Endothelial cell of umbilical vein (primary cell): ENCODE data around the gene FOXK1. TPM values are rescaled to one million over a fixed set of nuclear protein-coding genes. Genes with fewer than 3 reads are reported as not detected.

Experiments used
- BruUV-seq: library from RNA; stranded (reverse); fragments of 400-500 nt; replicated peaks from 2 replicates; lab custom pipeline; 2021; lab: Mats Ljungman, UMichigan
- CTCF ChIA-PET: fragments of 300-600, 350-600 bp; sonication (Branson Sonifier 250); formaldehyde crosslinking; loops from one replicate; lab custom pipeline; 2021; ENCODE audit warnings: antibody characterized with exemption, inconsistent platforms; lab: Charles Lee
- POLR2A ChIA-PET: fragments of 300-600, 350-600 bp; sonication (Branson Sonifier 250); formaldehyde crosslinking; loops from one replicate; lab custom pipeline; 2021; ENCODE audit warnings: antibody characterized with exemption, inconsistent platforms; lab: Charles Lee
- DNase-seq: peaks from one replicate; pipeline ENCODE4 v3.0.0-alpha.2; 2011; ENCODE audit warnings: low read depth, low spot score
- FAIRE-seq: peaks from 2 replicates; lab custom pipeline; 2011; peaks lifted over from hg19 to GRCh38; lab: Jason Lieb, UNC
- H2AFZ ChIP-seq: 2 replicates; pipeline ENCODE4 v1.6.0; 2012; ENCODE audit warnings: low read depth, low read length, control low read depth, inconsistent platforms
- H3K27ac ChIP-seq: 2 replicates; pipeline ENCODE4 v1.5.1; 2011; ENCODE audit warnings: low read depth, mild to moderate bottlenecking, control low read depth, low read length, moderate library complexity; ENCODE audit not compliant: insufficient read depth
- H3K27me3 ChIP-seq, 2 experiments: 2 replicates each; pipeline versions ENCODE4 v1.6.0 to v1.6.1; 2011; ENCODE audit warnings: low read length in 2 of 2, mixed read lengths in 1 of 2; ENCODE audit not compliant: control insufficient read depth in 2 of 2, insufficient read depth in 2 of 2
- H3K36me3 ChIP-seq, 2 experiments: 2 replicates in 1 of 2; 3 replicates in 1 of 2; pipeline ENCODE4 v1.5.1; 2011; ENCODE audit warnings: low read length in 2 of 2, mild to moderate bottlenecking in 1 of 2, moderate library complexity in 1 of 2; ENCODE audit not compliant: control insufficient read depth in 2 of 2, insufficient read depth in 2 of 2; ENCODE audit errors: extremely low read depth in 1 of 2
- H3K4me1 ChIP-seq: 3 replicates; pipeline ENCODE4 v1.5.1; 2011; ENCODE audit warnings: mild to moderate bottlenecking, low read length; ENCODE audit not compliant: control insufficient read depth, insufficient read depth; ENCODE audit errors: extremely low read depth
- H3K4me2 ChIP-seq: 2 replicates; pipeline ENCODE4 v1.6.1; 2011; ENCODE audit warnings: low read length, control low read depth, mixed read lengths; ENCODE audit not compliant: insufficient read depth
- H3K4me3 ChIP-seq, 3 experiments: fragments of 200-600 bp in 1 of 3; sonication (generic), shearing (Covaris generic) in 1 of 3; replicated peaks in 1 of 3; 2 replicates each; pipeline ENCODE4 v1.5.1; 2011 to 2016; ENCODE audit warnings: control low read depth in 3 of 3, low read length in 3 of 3, mild to moderate bottlenecking in 2 of 3, inconsistent platforms in 1 of 3, low read depth in 1 of 3, moderate library complexity in 1 of 3; ENCODE audit not compliant: insufficient read depth in 1 of 3
- H3K79me2 ChIP-seq: 2 replicates; pipeline ENCODE4 v1.6.0; 2012; ENCODE audit warnings: low read length, inconsistent platforms; ENCODE audit not compliant: control insufficient read depth, insufficient read depth
- H3K9ac ChIP-seq: replicated peaks from 2 replicates; pipeline ENCODE3; 2011; ENCODE audit warnings: low read length, control low read depth; ENCODE audit not compliant: insufficient read depth; ENCODE audit errors: extremely low read depth
- H3K9me1 ChIP-seq: replicated peaks from 3 replicates; pipeline ENCODE4 v1.6.0; 2011; ENCODE audit warnings: mild to moderate bottlenecking, low read length; ENCODE audit not compliant: control insufficient read depth, insufficient read depth; ENCODE audit errors: extremely low read depth
- H3K9me3 ChIP-seq: replicated peaks from 2 replicates; pipeline ENCODE4 v1.5.1; 2012; ENCODE audit warnings: low read length, inconsistent platforms; ENCODE audit not compliant: control insufficient read depth, insufficient read depth
- H4K20me1 ChIP-seq: replicated peaks from 2 replicates; pipeline ENCODE3; 2011; ENCODE audit warnings: mild to moderate bottlenecking, low read length; ENCODE audit not compliant: control insufficient read depth, insufficient read depth; ENCODE audit errors: extremely low read depth
- EZH2 ChIP-seq: IDR thresholded peaks from 2 replicates; pipeline ENCODE4 v1.6.1; 2012; ENCODE audit warnings: borderline replicate concordance, low read depth, mild to moderate bottlenecking, moderate library complexity, low read length, inconsistent platforms; ENCODE audit not compliant: severe bottlenecking
- FOS ChIP-seq: IDR thresholded peaks from 2 replicates; pipeline ENCODE4 v1.6.1; 2011; ENCODE audit warnings: mild to moderate bottlenecking, low read length, moderate library complexity, borderline replicate concordance; ENCODE audit not compliant: insufficient read depth
- GATA2 ChIP-seq: IDR thresholded peaks from 2 replicates; pipeline ENCODE4 v1.7.0; 2011; ENCODE audit warnings: low read depth, mild to moderate bottlenecking, moderate library complexity, mixed read lengths, low read length; ENCODE audit not compliant: insufficient read length, insufficient read depth
- JUN ChIP-seq: IDR thresholded peaks from 2 replicates; pipeline ENCODE4 v1.6.1; 2011; ENCODE audit warnings: borderline replicate concordance, low read depth; ENCODE audit not compliant: insufficient read length, insufficient read depth
- MYC ChIP-seq: IDR thresholded peaks from one replicate; pipeline ENCODE4 v1.6.1; 2011; ENCODE audit warnings: mild to moderate bottlenecking, low read depth, low read length
- POLR2A ChIP-seq: IDR thresholded peaks from 2 replicates; pipeline ENCODE4 v1.6.1; 2012; ENCODE audit warnings: low read depth, mild to moderate bottlenecking, control low read depth, low read length
- POLR2AphosphoS5 ChIP-seq: IDR thresholded peaks from 2 replicates; pipeline ENCODE4 v1.6.1; 2012; ENCODE audit warnings: low read depth, mild to moderate bottlenecking, control low read depth, low read length, moderate library complexity; ENCODE audit not compliant: insufficient read depth
- dilution Hi-C: fragments of 300-500 bp; cut with MboI; formaldehyde crosslinking; loops from one replicate; pipeline ENCODE4 v1.15.0; 2019; ENCODE audit warnings: low sequenced_read_pairs; ENCODE audit not compliant: extremely low pct_ligation_motif_present
- intact Hi-C: fragments of 100-400 bp; cut with micrococcal nuclease; formaldehyde crosslinking; loops from one replicate; pipeline ENCODE4 v1.10.0; 2022
- polyA plus RNA-seq, 4 experiments: library from polyadenylated mRNA; depleted of rRNA in 3 of 4; stranded (reverse) in 3 of 4; unstranded in 1 of 4; fragments of >200 nt; gene quantifications; 2 replicates each; pipeline versions ENCODE4 v1.2.1 to v1.2.3, GENCODE V29; 2011 to 2012; ENCODE audit warnings: missing spikeins in 1 of 4
- total RNA-seq: library from RNA; stranded (reverse); gene quantifications from 2 replicates; pipeline ENCODE4 v1.2.3, GENCODE V29; 2021
- TF ChIP-seq, protein P1 (sequence below): IDR thresholded peaks from 2 replicates; pipeline ENCODE4 v1.6.1; 2011; ENCODE audit not compliant: insufficient read depth, insufficient read length
- TF ChIP-seq, protein P2 (sequence below), 2 donors: IDR thresholded peaks; 1 replicate in 1 of 2; 2 replicates in 1 of 2; pipeline ENCODE4 v1.5.1; 2011; ENCODE audit warnings: low read length in 2 of 2, mild to moderate bottlenecking in 2 of 2, moderate library complexity in 2 of 2, control low read depth in 1 of 2, inconsistent platforms in 1 of 2, low read depth in 1 of 2; ENCODE audit not compliant: insufficient read depth in 1 of 2; ENCODE audit errors: extremely low read depth in 1 of 2

Gene FOXK1
- total and polyA plus RNA-seq, 2 donors (not counting 3 experiments of a cell fraction or from before 2014, with no cell fraction given), result 8.0 to 52.1 TPM

DNA sequence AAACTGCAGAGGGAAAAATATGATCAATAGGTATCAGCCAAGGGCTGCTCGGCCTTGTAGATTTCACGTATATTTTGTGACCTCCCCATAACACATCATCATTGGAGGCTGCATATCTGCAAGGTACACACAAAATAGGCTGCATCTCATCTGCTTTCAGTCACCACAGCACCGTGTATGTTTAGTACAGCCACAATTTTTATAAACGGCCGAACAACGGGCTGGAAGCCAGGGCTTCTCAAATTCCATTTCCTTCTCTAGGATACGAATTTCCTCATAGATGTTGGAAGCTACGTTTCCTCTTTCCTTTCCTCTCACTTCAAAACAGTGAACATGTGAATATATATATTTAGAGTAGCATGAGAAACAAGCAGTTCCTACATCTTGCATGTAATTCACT, 20.2 kb upstream of the FOXK1 start:
- Histone ChIP-seq H3K79me2 (no peaks in the 10 kb centered on the region), H3K9ac (no peak overlapping the region), H3K27ac (no peak overlapping the region), H3K9me3 (no peaks in the 10 kb centered on the region), H3K9me1 (no peaks in the 10 kb centered on the region), H4K20me1 (no peaks in the 10 kb centered on the region), H3K36me3 (no peaks in the 10 kb centered on the region), H3K4me1 (peaks cover 2% of the 10 kb centered on the region), H3K27me3 (no peaks in the 10 kb centered on the region), H3K4me3 (no peak overlapping the region), H2AFZ (no peak overlapping the region), H3K4me2 (no peak overlapping the region)
- dilution Hi-C loops (no loop called here), intact Hi-C loops (no loop called here)
- POLR2A ChIA-PET, result interaction anchor here (0.6 kb wide), 1 partner anchor 848 kb away, joined by 3 read pairs; no protein-coding TSS in a partner anchor
- no peak for FAIRE-seq
- BruUV-seq, result no TSS peak
- TF ChIP-seq POLR2AphosphoS5 (no peak), GATA2 (no peak), FOS (no peak), MYC (no peak), JUN (no peak), POLR2A (no peak), EZH2 (no peak)
- TF ChIP-seq, protein P1, sequence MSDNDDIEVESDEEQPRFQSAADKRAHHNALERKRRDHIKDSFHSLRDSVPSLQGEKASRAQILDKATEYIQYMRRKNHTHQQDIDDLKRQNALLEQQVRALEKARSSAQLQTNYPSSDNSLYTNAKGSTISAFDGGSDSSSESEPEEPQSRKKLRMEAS, result no peak
- TF ChIP-seq, protein P2, sequence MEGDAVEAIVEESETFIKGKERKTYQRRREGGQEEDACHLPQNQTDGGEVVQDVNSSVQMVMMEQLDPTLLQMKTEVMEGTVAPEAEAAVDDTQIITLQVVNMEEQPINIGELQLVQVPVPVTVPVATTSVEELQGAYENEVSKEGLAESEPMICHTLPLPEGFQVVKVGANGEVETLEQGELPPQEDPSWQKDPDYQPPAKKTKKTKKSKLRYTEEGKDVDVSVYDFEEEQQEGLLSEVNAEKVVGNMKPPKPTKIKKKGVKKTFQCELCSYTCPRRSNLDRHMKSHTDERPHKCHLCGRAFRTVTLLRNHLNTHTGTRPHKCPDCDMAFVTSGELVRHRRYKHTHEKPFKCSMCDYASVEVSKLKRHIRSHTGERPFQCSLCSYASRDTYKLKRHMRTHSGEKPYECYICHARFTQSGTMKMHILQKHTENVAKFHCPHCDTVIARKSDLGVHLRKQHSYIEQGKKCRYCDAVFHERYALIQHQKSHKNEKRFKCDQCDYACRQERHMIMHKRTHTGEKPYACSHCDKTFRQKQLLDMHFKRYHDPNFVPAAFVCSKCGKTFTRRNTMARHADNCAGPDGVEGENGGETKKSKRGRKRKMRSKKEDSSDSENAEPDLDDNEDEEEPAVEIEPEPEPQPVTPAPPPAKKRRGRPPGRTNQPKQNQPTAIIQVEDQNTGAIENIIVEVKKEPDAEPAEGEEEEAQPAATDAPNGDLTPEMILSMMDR (IDR thresholded peaks at IDR 0.05; ENCODE audit: extremely low read depth in 1 of 2, insufficient read depth in 1 of 2, low read depth in 1 of 2, low read length in 2 of 2), result no peak
- DNase-seq, result peak; percentile 31
- CTCF ChIA-PET, result interaction anchor here (0.6 to 1.5 kb wide), 2 partner anchors 11 to 13 kb away, joined by 3 to 5 read pairs; no protein-coding TSS in a partner anchor
